IPS-11a (cell line): ENCODE measurements around the gene SPDYA.

Experiments
- H3K4me3 ChIP-seq: one replicate; pipeline ENCODE4 v1.5.1; 2013; ENCODE audit warnings: low read depth, low read length, control low read depth

SPDYA gene

GRCh38 chr2:28824207-28824606 lies 13.6 kb downstream of the SPDYA start:
- no peak overlapping the region for H3K4me3 ChIP-seq

- no peak overlapping the region for H3K4me3 ChIP-seq
Measured at GRCh38 chr2:28824870-28825269, 14.2 kb downstream of the SPDYA start.

GRCh38 chr2:28828382-28828781 lies 17.7 kb downstream of the SPDYA start:
- H3K4me3 ChIP-seq = no peak overlapping the region

- no peak overlapping the region for H3K4me3 ChIP-seq
Measured at GRCh38 chr2:28833740-28834470, 23.3 kb downstream of the SPDYA start.

- H3K4me3 ChIP-seq = no peak overlapping the region
Measured at GRCh38 chr2:28835781-28836180, 25.1 kb downstream of the SPDYA start.

- no peak overlapping the region for H3K4me3 ChIP-seq
Measured at GRCh38 chr2:28838971-28839370, 28.3 kb downstream of the SPDYA start.

GRCh38 chr2:28842042-28842441 lies 31.4 kb downstream of the SPDYA start:
- H3K4me3 ChIP-seq = no peak overlapping the region

- no peak overlapping the region for H3K4me3 ChIP-seq
Measured at GRCh38 chr2:28855193-28855592, 44.6 kb downstream of the SPDYA start.

- H3K4me3 ChIP-seq = no peak overlapping the region
Measured at GRCh38 chr2:28855977-28856376, 45.3 kb downstream of the SPDYA start.

GRCh38 chr2:28868611-28869010 lies 58.0 kb downstream of the SPDYA start:
- no peak overlapping the region for H3K4me3 ChIP-seq

GRCh38 chr2:28869494-28870145 lies 59.0 kb downstream of the SPDYA start:
- H3K4me3 ChIP-seq = peak overlapping the region; percentile 86

GRCh38 chr2:28870146-28870891 lies 59.7 kb downstream of the SPDYA start, which contains the start of gene TRMT61B:
TSS of gene TRMT61B (minus strand) at chr2:28870309. CDS start at chr2:28870277, 32 bp downstream.
- peak within 1 kb of the TSS; percentile 86 for H3K4me3 ChIP-seq

GRCh38 chr2:28871620-28872019 lies 61.0 kb downstream of the SPDYA start:
- H3K4me3 ChIP-seq = no peak overlapping the region

GRCh38 chr2:28880193-28880592 lies 69.6 kb downstream of the SPDYA start:
- H3K4me3 ChIP-seq = no peak overlapping the region

GRCh38 chr2:28893488-28893887 lies 82.9 kb downstream of the SPDYA start:
- H3K4me3 ChIP-seq = no peak overlapping the region

- H3K4me3 ChIP-seq = peak within 1 kb of the TSS; percentile 98
Measured at GRCh38 chr2:28894470-28895188, 84.0 kb downstream of the SPDYA start, which contains the start of gene WDR43. TSS of gene WDR43 (plus strand) at chr2:28894667. CDS start at chr2:28894699, 32 bp downstream.

- peak overlapping the region; percentile 98 for H3K4me3 ChIP-seq
Measured at GRCh38 chr2:28895189-28895893, 84.7 kb downstream of the SPDYA start.

- H3K4me3 ChIP-seq = no peak overlapping the region
Measured at GRCh38 chr2:28896906-28897305, 86.3 kb downstream of the SPDYA start.

GRCh38 chr2:28898048-28898447 lies 87.4 kb downstream of the SPDYA start:
- H3K4me3 ChIP-seq = no peak overlapping the region
